ENCODE data around the gene LYPD1. TPM values are rescaled to one million over a fixed set of nuclear protein-coding genes. Genes with fewer than 3 reads are reported as not detected.

The LYPD1 gene
- total RNA-seq, 1 experiment from 2014 or later: 0.21 TPM

DNA sequence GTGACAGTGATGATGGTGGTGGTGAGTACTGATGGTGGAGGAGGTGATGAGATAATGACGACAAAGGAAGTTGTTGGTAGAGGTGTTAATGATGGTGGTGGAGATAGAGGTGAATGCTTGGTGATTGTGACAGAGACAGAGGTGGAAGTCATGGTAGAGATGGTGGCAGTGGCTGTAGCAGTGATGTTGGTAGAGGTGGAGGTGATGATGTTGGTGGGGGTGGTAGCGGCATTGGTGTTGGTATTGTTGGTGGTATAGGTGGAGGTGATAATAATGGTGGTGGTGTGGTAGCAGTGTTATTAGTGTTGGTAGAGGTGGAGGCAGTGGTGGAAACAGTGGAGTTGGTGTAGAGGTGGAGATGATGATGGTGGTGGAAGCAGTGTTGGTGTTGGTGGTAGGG is 36.4 kb downstream of the LYPD1 start:
- TF ChIP-seq TCF7L2 (IDR thresholded peaks at IDR 0.05; ENCODE audit: low read depth, low read length) (no peak), POLR2AphosphoS5 (IDR thresholded peaks at IDR 0.05; ENCODE audit: low read depth, low read length) (no peak), SIN3A (IDR thresholded peaks at IDR 0.05; ENCODE audit: borderline replicate concordance, insufficient read depth, low read depth, low read length) (no peak), CTCF (IDR thresholded peaks at IDR 0.05) (no peak)
- TF ChIP-seq, protein P1, sequence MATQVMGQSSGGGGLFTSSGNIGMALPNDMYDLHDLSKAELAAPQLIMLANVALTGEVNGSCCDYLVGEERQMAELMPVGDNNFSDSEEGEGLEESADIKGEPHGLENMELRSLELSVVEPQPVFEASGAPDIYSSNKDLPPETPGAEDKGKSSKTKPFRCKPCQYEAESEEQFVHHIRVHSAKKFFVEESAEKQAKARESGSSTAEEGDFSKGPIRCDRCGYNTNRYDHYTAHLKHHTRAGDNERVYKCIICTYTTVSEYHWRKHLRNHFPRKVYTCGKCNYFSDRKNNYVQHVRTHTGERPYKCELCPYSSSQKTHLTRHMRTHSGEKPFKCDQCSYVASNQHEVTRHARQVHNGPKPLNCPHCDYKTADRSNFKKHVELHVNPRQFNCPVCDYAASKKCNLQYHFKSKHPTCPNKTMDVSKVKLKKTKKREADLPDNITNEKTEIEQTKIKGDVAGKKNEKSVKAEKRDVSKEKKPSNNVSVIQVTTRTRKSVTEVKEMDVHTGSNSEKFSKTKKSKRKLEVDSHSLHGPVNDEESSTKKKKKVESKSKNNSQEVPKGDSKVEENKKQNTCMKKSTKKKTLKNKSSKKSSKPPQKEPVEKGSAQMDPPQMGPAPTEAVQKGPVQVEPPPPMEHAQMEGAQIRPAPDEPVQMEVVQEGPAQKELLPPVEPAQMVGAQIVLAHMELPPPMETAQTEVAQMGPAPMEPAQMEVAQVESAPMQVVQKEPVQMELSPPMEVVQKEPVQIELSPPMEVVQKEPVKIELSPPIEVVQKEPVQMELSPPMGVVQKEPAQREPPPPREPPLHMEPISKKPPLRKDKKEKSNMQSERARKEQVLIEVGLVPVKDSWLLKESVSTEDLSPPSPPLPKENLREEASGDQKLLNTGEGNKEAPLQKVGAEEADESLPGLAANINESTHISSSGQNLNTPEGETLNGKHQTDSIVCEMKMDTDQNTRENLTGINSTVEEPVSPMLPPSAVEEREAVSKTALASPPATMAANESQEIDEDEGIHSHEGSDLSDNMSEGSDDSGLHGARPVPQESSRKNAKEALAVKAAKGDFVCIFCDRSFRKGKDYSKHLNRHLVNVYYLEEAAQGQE (IDR thresholded peaks at IDR 0.05; ENCODE audit: insufficient read depth in 1 of 2, low read depth in 2 of 2, low read length in 1 of 2): no peak
- CTCF ChIA-PET: no interaction called here
- H3K36me3 ChIP-seq (ENCODE audit: control insufficient read depth, insufficient read depth, low read length): no peaks in the 10 kb centered on the region
- intact Hi-C loops (cut with micrococcal nuclease; ENCODE audit: unreplicated experiment) (no loop called here), in situ Hi-C loops (cut with HindIII; ENCODE audit: low pct_unique_long_range_greater_than_20kb, low sequenced_read_pairs) (no loop called here)
- no peak overlapping the region for H3K4me3 ChIP-seq (ENCODE audit: low read depth in 2 of 2, low read length in 2 of 2)
- DNase-seq (ENCODE audit: low read depth, low spot score): no peak
- BruUV-seq (replicated peaks): no TSS peak
- POLR2A ChIA-PET: no interaction called here
- no peaks in the 10 kb centered on the region for H3K27me3 ChIP-seq (ENCODE audit: control insufficient read depth, insufficient read depth, low read length)
- H3K4me1 ChIP-seq (ENCODE audit: control insufficient read depth, insufficient read depth, low read length): no peaks in the 10 kb centered on the region
- no peak overlapping the region for H3K27ac ChIP-seq (ENCODE audit: low read length)
- H3K9me3 ChIP-seq (ENCODE audit: control insufficient read depth, insufficient read depth, low read depth, low read length): no peaks in the 10 kb centered on the region
- no peak for ATAC-seq

DNA sequence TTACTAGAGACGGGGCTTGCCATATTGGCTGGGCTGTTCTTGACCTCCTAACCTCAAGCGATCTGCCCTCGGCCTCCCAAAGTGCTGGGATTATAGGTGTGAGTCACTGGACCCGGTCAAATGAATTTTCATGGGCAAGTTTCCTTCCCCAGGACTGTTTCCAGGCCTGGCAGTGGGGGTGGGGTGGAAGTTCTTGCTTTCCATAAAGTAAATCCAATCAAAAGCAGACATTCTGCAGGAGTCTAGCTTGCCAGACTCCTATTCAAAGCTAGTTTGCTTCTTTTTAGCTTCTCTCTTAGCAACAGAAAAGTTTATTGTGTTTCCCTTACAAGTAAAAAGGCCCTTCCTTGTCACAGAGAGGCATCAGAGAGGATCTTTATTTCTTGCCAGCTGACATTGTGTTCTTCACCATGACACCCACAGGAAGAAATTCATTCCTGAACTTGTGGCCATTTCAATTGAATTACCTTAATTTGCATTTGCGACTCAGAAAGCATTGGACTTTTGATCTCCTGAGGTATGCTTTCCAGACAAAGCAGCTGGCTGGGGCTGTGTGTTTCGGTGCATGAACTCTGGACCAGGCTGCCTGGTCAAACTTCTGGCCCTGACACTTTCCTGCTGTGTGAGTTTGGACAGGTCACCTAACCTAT is 37.9 kb downstream of the LYPD1 start:
- no peak overlapping the region for H3K4me3 ChIP-seq (ENCODE audit: low read depth in 2 of 2, low read length in 2 of 2)
- no peak overlapping the region for H3K27ac ChIP-seq (ENCODE audit: low read length)
- 0 out of 2 replicates have a peak, but pooled peaks have one; percentile 48 for ATAC-seq
- POLR2A ChIA-PET: no interaction called here
- in situ Hi-C loops (cut with HindIII; ENCODE audit: low pct_unique_long_range_greater_than_20kb, low sequenced_read_pairs) (no loop called here), intact Hi-C loops (cut with micrococcal nuclease; ENCODE audit: unreplicated experiment) (no loop called here)
- H3K9me3 ChIP-seq (ENCODE audit: control insufficient read depth, insufficient read depth, low read depth, low read length): no peaks in the 10 kb centered on the region
- BruUV-seq (replicated peaks): no TSS peak
- H3K27me3 ChIP-seq (ENCODE audit: control insufficient read depth, insufficient read depth, low read length): no peaks in the 10 kb centered on the region
- CTCF ChIA-PET: no interaction called here
- H3K36me3 ChIP-seq (ENCODE audit: control insufficient read depth, insufficient read depth, low read length): no peaks in the 10 kb centered on the region
- no peak for DNase-seq (ENCODE audit: low read depth, low spot score)
- H3K4me1 ChIP-seq (ENCODE audit: control insufficient read depth, insufficient read depth, low read length): no peaks in the 10 kb centered on the region
- TF ChIP-seq SIN3A (IDR thresholded peaks at IDR 0.05; ENCODE audit: borderline replicate concordance, insufficient read depth, low read depth, low read length): no peak
- no peak for TF ChIP-seq POLR2AphosphoS5 (IDR thresholded peaks at IDR 0.05; ENCODE audit: low read depth, low read length)
- TF ChIP-seq TCF7L2 (IDR thresholded peaks at IDR 0.05; ENCODE audit: low read depth, low read length): no peak
- TF ChIP-seq CTCF (IDR thresholded peaks at IDR 0.05): no peak
- TF ChIP-seq, protein P1 (IDR thresholded peaks at IDR 0.05; ENCODE audit: insufficient read depth in 1 of 2, low read depth in 2 of 2, low read length in 1 of 2): no peak

All from Panc1 (cell line).